H1 (cell line): ENCODE data around the gene SLC25A12. TPM values are rescaled to one million over a fixed set of nuclear protein-coding genes. Genes with fewer than 3 reads are reported as not detected.

ENCODE experiments used
- CTCF ChIA-PET: fragments of 300-600 bp; sonication (Branson Sonifier 250); formaldehyde crosslinking; loops from one replicate; lab custom pipeline; 2021; ENCODE audit not compliant: partially characterized antibody; lab: Charles Lee
- POLR2A ChIA-PET: fragments of 300-600 bp; sonication (Branson Sonifier 250); formaldehyde crosslinking; loops from one replicate; lab custom pipeline; 2021; ENCODE audit warnings: inconsistent platforms; ENCODE audit not compliant: partially characterized antibody; lab: Charles Lee
- DNase-seq, 2 experiments: peaks; one replicate each; pipeline versions ENCODE4 v3.0.0 to v3.0.0-alpha.2; 2010 to 2022; ENCODE audit warnings: low spot score in 2 of 2, low read depth in 1 of 2, mixed read lengths in 1 of 2
- FAIRE-seq: peaks from 2 replicates; lab custom pipeline; 2011; peaks lifted over from hg19 to GRCh38; lab: Jason Lieb, UNC
- H2AFZ ChIP-seq: 2 replicates; pipeline ENCODE4 v1.8.1; 2012; ENCODE audit warnings: low read length, inconsistent platforms
- H2AK5ac ChIP-seq: 2 replicates; pipeline ENCODE4 v1.6.1; 2013; ENCODE audit warnings: low read depth, low read length
- H2BK120ac ChIP-seq: replicated peaks from 2 replicates; pipeline ENCODE3; 2013; ENCODE audit warnings: low read depth, low read length, inconsistent platforms
- H2BK12ac ChIP-seq: 2 replicates; pipeline ENCODE4 v1.6.1; 2013; ENCODE audit warnings: low read depth, low read length
- H2BK15ac ChIP-seq: 2 replicates; pipeline ENCODE4 v1.6.1; 2013; ENCODE audit warnings: low read length
- H2BK20ac ChIP-seq: 2 replicates; pipeline ENCODE4 v1.6.1; 2013; ENCODE audit warnings: low read length
- H2BK5ac ChIP-seq: 2 replicates; pipeline ENCODE4 v1.6.1; 2013; ENCODE audit warnings: low read depth, low read length
- H3K14ac ChIP-seq: 2 replicates; pipeline ENCODE4 v1.6.1; 2013; ENCODE audit warnings: inconsistent platforms; ENCODE audit not compliant: insufficient read length
- H3K18ac ChIP-seq: 2 replicates; pipeline ENCODE4 v1.6.1; 2013; ENCODE audit warnings: low read length; ENCODE audit errors: extremely low read depth
- H3K23ac ChIP-seq: 2 replicates; pipeline ENCODE4 v1.6.1; 2013; ENCODE audit warnings: inconsistent platforms; ENCODE audit not compliant: insufficient read length
- H3K23me2 ChIP-seq: 2 replicates; pipeline ENCODE4 v1.6.1; 2013; ENCODE audit warnings: low read depth, low read length
- H3K27ac ChIP-seq: 2 replicates; pipeline ENCODE4 v1.6.1; 2011; ENCODE audit warnings: low read depth, low read length, inconsistent platforms
- H3K27me3 ChIP-seq, 4 experiments: replicated peaks in 1 of 4; 1 replicate in 1 of 4; 2 replicates in 3 of 4; pipeline versions ENCODE4 v1.6.1 to v1.8.1; 2011 to 2013; ENCODE audit warnings: low read length in 3 of 4, mild to moderate bottlenecking in 3 of 4, inconsistent platforms in 2 of 4, mixed read lengths in 2 of 4, moderate library complexity in 1 of 4; ENCODE audit not compliant: control insufficient read depth in 3 of 4, insufficient read depth in 3 of 4; ENCODE audit errors: extremely low read depth in 1 of 4
- H3K36me3 ChIP-seq, 4 experiments: 2 replicates each; pipeline versions ENCODE4 v1.6.1 to v1.8.1; 2011 to 2013; ENCODE audit warnings: mild to moderate bottlenecking in 4 of 4, low read length in 3 of 4, moderate library complexity in 2 of 4, control low read depth in 1 of 4, inconsistent platforms in 1 of 4; ENCODE audit not compliant: insufficient read depth in 4 of 4, control insufficient read depth in 2 of 4
- H3K4ac ChIP-seq: replicated peaks from 2 replicates; pipeline ENCODE3; 2013; ENCODE audit warnings: low read length, low read depth, mixed read lengths, inconsistent platforms; ENCODE audit not compliant: insufficient read length
- H3K4me1 ChIP-seq, 4 experiments: replicated peaks in 1 of 4; 1 replicate in 1 of 4; 2 replicates in 3 of 4; pipeline versions ENCODE4 v1.6.1 to v1.8.1; 2011 to 2013; ENCODE audit warnings: low read length in 3 of 4, inconsistent platforms in 2 of 4, mixed read lengths in 1 of 4; ENCODE audit not compliant: insufficient read depth in 4 of 4, control insufficient read depth in 3 of 4
- H3K4me2 ChIP-seq, 2 experiments: 2 replicates each; pipeline versions ENCODE4 v1.6.1 to v1.8.1; 2011 to 2013; ENCODE audit warnings: low read depth in 2 of 2, low read length in 2 of 2, control low read depth in 1 of 2, inconsistent platforms in 1 of 2, mild to moderate bottlenecking in 1 of 2; ENCODE audit not compliant: insufficient read depth in 1 of 2
- H3K4me3 ChIP-seq, 4 experiments: fragments of 200-600, 300-600 bp in 1 of 4; sonication (generic), shearing (Covaris generic), sonication (Bioruptor Twin) in 1 of 4; 2 replicates each; pipeline versions ENCODE4 v1.5.1 to v1.8.1; 2011 to 2016; ENCODE audit warnings: low read length in 4 of 4, low read depth in 3 of 4, control low read depth in 2 of 4, inconsistent platforms in 2 of 4, mild to moderate bottlenecking in 2 of 4, mixed read lengths in 1 of 4, moderate library complexity in 1 of 4; ENCODE audit not compliant: insufficient read depth in 2 of 4; ENCODE audit errors: extremely low read depth in 1 of 4
- H3K56ac ChIP-seq: replicated peaks from 2 replicates; pipeline ENCODE3; 2013; ENCODE audit warnings: low read depth, mild to moderate bottlenecking, mixed read lengths, low read length, inconsistent platforms; ENCODE audit not compliant: insufficient read length
- H3K79me1 ChIP-seq: 2 replicates; pipeline ENCODE4 v1.6.1; 2013; ENCODE audit warnings: low read depth, low read length, control low read depth
- H3K79me2 ChIP-seq, 2 experiments: 2 replicates each; pipeline versions ENCODE4 v1.6.1 to v1.8.1; 2012 to 2013; ENCODE audit warnings: low read length in 2 of 2, mild to moderate bottlenecking in 2 of 2, inconsistent platforms in 1 of 2; ENCODE audit not compliant: insufficient read depth in 2 of 2, control insufficient read depth in 1 of 2
- H3K9ac ChIP-seq, 4 experiments: replicated peaks in 1 of 4; 1 replicate in 1 of 4; 2 replicates in 3 of 4; pipeline versions ENCODE4 v1.6.1 to v1.8.1; 2011 to 2013; ENCODE audit warnings: low read depth in 3 of 4, low read length in 3 of 4, control low read depth in 2 of 4, mild to moderate bottlenecking in 2 of 4, moderate library complexity in 2 of 4, inconsistent platforms in 1 of 4; ENCODE audit errors: extremely low read depth in 1 of 4
- H3K9me3 ChIP-seq, 2 experiments: 2 replicates each; pipeline versions ENCODE4 v1.6.1 to v1.8.1; 2012 to 2013; ENCODE audit warnings: mild to moderate bottlenecking in 2 of 2, moderate library complexity in 2 of 2, control low read depth in 1 of 2, inconsistent platforms in 1 of 2, low read depth in 1 of 2, low read length in 1 of 2, mixed read lengths in 1 of 2; ENCODE audit not compliant: insufficient read depth in 2 of 2
- H4K20me1 ChIP-seq, 2 experiments: replicated peaks in 1 of 2; 2 replicates each; pipeline versions ENCODE3 to v1.8.1; 2011 to 2013; ENCODE audit warnings: inconsistent platforms in 2 of 2, low read length in 2 of 2, mild to moderate bottlenecking in 1 of 2; ENCODE audit not compliant: insufficient read depth in 2 of 2, control insufficient read depth in 1 of 2
- H4K5ac ChIP-seq: 2 replicates; pipeline ENCODE4 v1.6.1; 2013; ENCODE audit warnings: low read length, low read depth, mixed read lengths, inconsistent platforms; ENCODE audit not compliant: insufficient read length
- H4K8ac ChIP-seq: 2 replicates; pipeline ENCODE4 v1.8.0; 2013; ENCODE audit warnings: mild to moderate bottlenecking, moderate library complexity, low read length, inconsistent platforms; ENCODE audit not compliant: insufficient read depth; ENCODE audit errors: extremely low read depth
- H4K91ac ChIP-seq: replicated peaks from 2 replicates; pipeline ENCODE3; 2013; ENCODE audit warnings: low read length, mixed read lengths, inconsistent platforms; ENCODE audit not compliant: insufficient read length
- ATF2 ChIP-seq: IDR thresholded peaks from 2 replicates; pipeline ENCODE4 v1.6.1; 2012; ENCODE audit warnings: low read length, inconsistent platforms
- CBX5 ChIP-seq: fragments of 300-800, 300-1000 bp; sonication (generic); IDR thresholded peaks from 2 replicates; pipeline ENCODE4 v1.7.1; 2016; ENCODE audit warnings: antibody characterized with exemption, low read length, low read depth
- CHD2 ChIP-seq: IDR thresholded peaks from 2 replicates; pipeline ENCODE4 v1.6.1; 2012; ENCODE audit warnings: low read length, improper control_type of control experiment
- E2F6 ChIP-seq: IDR thresholded peaks from 2 replicates; pipeline ENCODE4 v1.6.1; 2012; ENCODE audit warnings: inconsistent platforms
- POLR2AphosphoS5 ChIP-seq: IDR thresholded peaks from 2 replicates; pipeline ENCODE4 v1.6.1; 2011; ENCODE audit warnings: low read depth, low read length
- RBBP5 ChIP-seq: IDR thresholded peaks from 2 replicates; pipeline ENCODE4 v1.7.1; 2012; ENCODE audit warnings: low read depth, mild to moderate bottlenecking, inconsistent platforms, low read length, moderate library complexity, borderline replicate concordance
- SAP30 ChIP-seq: fragments of 300-600 bp; sonication (generic); IDR thresholded peaks from 2 replicates; pipeline ENCODE4 v1.7.1; 2012; ENCODE audit warnings: low read length, moderate library complexity, mild to moderate bottlenecking, inconsistent platforms; ENCODE audit not compliant: insufficient read depth, insufficient replicate concordance
- TAF1 ChIP-seq: IDR thresholded peaks from 2 replicates; pipeline ENCODE4 v1.6.1; 2011; ENCODE audit warnings: mild to moderate bottlenecking, low read depth, low read length
- TEAD4 ChIP-seq: IDR thresholded peaks from 2 replicates; pipeline ENCODE4 v1.6.1; 2012; ENCODE audit warnings: low read depth, low read length, inconsistent platforms, mixed read lengths
- ZNF274 ChIP-seq: IDR thresholded peaks from 2 replicates; pipeline ENCODE4 v1.7.0; 2012; ENCODE audit warnings: low read length, borderline replicate concordance; ENCODE audit errors: extremely low read depth
- WGBS, 2 experiments: shearing (Covaris generic) in 1 of 2; methylation state at CpG; one replicate each; pipeline versions ENCODE4 v1.1.6 to v1.1.7; 2013 to 2015; ENCODE audit warnings: low lambda C conversion rate in 2 of 2, mixed read lengths in 2 of 2, inconsistent platforms in 1 of 2, low coverage in 1 of 2, missing lambda C conversion rate in 1 of 2; ENCODE audit not compliant: insufficient replicate concordance in 2 of 2, insufficient coverage in 1 of 2, insufficient read length in 1 of 2; ENCODE audit errors: extremely low coverage in 1 of 2, missing lambda C conversion rate in 1 of 2; 5-methylcytosine and 5-hydroxymethylcytosine counted together
- polyA plus RNA-seq, 7 experiments: library from polyadenylated mRNA; depleted of rRNA in 3 of 7; stranded (reverse) in 5 of 7; unstranded in 2 of 7; fragments of >200 nt in 5 of 7; fragments of 200-250 nt in 2 of 7; gene quantifications; 1 replicate in 5 of 7; 2 replicates in 1 of 7; 4 replicates in 1 of 7; pipeline versions ENCODE4 v1.2.1 to v1.2.3, GENCODE V29; 2011 to 2013; ENCODE audit warnings: missing spikeins in 2 of 7, mixed read lengths in 2 of 7
- total RNA-seq: library from RNA; stranded (reverse); fragmentation: NEBNext Ultra II Directional; extraction: Animal tissue kit (Norgen Biotek cat#: 25700); gene quantifications from 2 replicates; pipeline ENCODE4 v1.2.1, GENCODE V29; 2021

SLC25A12 gene
- total and polyA plus RNA-seq, 2 of the 8 experiments (the other 6 are each of a cell fraction or from before 2014, with no cell fraction given): 7.7 to 10.2 TPM

DNA sequence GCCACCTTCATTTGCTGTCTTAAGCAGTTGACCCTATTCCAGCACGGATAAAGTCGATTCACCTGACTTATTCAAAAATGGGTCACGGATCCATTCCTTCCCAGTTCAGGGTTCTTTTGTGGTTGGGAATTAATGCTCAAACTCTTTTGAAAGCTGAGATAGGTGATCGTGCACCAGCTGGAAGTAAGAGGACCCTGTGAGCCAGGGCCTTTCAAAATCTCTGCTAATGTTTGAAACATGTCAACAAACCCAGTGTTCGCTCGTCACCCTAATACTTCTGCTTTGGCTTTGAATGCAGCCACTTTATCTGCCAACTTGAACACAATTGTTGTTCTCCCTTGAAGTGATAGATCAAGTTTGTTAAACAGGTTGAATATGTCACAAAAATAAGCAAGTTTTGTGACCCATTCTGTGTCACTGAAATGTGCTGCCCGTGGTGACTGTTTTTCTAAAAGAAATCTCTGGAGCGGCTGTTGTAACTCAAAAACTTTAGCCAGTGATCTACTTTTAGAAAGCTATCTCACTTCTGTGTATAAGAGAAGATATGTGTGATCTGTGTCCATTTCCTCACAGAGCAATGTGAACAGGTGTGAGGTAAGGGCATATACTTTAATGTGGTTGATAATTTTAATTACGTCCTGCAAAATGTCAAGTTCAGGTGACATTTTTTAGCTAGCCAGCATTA is 45.2 kb upstream of the SLC25A12 start:
- Histone ChIP-seq H4K91ac (no peak overlapping the region), H2BK15ac (no peak overlapping the region), H3K23me2 (peaks cover 2% of the 10 kb centered on the region; the same call in 1 of the 2 replicates), H3K4me1 (no peaks in the 10 kb centered on the region), H3K27me3 (no peaks in the 10 kb centered on the region), H3K79me2 (peaks cover 0 to 63% of the 10 kb centered on the region in 2 experiments; a peak in 2 of 4 replicates), H4K8ac (no peak overlapping the region), H3K9ac (no peak overlapping the region), H3K4me2 (no peak overlapping the region), H3K23ac (no peak overlapping the region), H2AFZ (no peak overlapping the region), H3K56ac (no peak overlapping the region), H2BK5ac (no peak overlapping the region), H3K18ac (no peak overlapping the region), H3K36me3 (peaks cover 0 to 17% (median 0%) of the 10 kb centered on the region in 4 experiments; a peak in 3 of 8 replicates), H2BK12ac (no peak overlapping the region), H3K4me3 (no peak overlapping the region), H4K20me1 (peaks cover 0 to 2% of the 10 kb centered on the region in 2 experiments), H3K27ac (no peak overlapping the region), H4K5ac (no peak overlapping the region), H3K4ac (no peak overlapping the region), H3K14ac (no peak overlapping the region), H3K9me3 (peaks cover 3 to 9% of the 10 kb centered on the region in 2 experiments), H2BK20ac (no peak overlapping the region), H2BK120ac (no peak overlapping the region), H2AK5ac (no peak overlapping the region), H3K79me1 (peaks cover 4% of the 10 kb centered on the region; the same call in 1 of the 2 replicates)
- DNase-seq (no peak), FAIRE-seq (no peak)
- ChIA-PET CTCF (interaction anchor here (1.4 to 2.1 kb wide), 3 partner anchors 16 to 128 kb away, joined by 3 to 7 read pairs (median 3); partner anchors contain the start of gene HAT1), POLR2A (interaction anchor here (1.1 kb wide), 1 partner anchor 10 kb away, joined by 3 read pairs; no protein-coding TSS in a partner anchor)
- WGBS, 2 experiments: 93% methylated on average over 9 of the region's 9 CpGs; no CpG with 5 or more reads in 1 of the 2 experiments
- TF ChIP-seq SAP30 (no peak), E2F6 (no peak), TAF1 (no peak), ATF2 (no peak), CBX5 (no peak), RBBP5 (no peak), ZNF274 (no peak), TEAD4 (no peak), CHD2 (no peak), POLR2AphosphoS5 (no peak)
